SK-N-SH (cell line): ENCODE data around the gene TGM6. TPM values are rescaled to one million over a fixed set of nuclear protein-coding genes. Genes with fewer than 3 reads are reported as not detected.

Experiments
- CTCF ChIA-PET: fragments of 300-600, 350-600 bp; formaldehyde crosslinking; extraction: SDS; loops from one replicate; lab custom pipeline; 2021; lab: Yijun Ruan, JAX
- POLR2A ChIA-PET: fragments of 350-600 bp; sonication (Branson Sonifier 250); formaldehyde crosslinking; extraction: SDS; loops from one replicate; lab custom pipeline; 2020; ENCODE audit warnings: antibody characterized with exemption, inconsistent platforms; lab: Yijun Ruan, JAX
- DNase-seq: peaks from one replicate; pipeline ENCODE4 v3.0.0; 2012
- H2AFZ ChIP-seq: fragments of 200-600 bp; sonication (generic); 2 replicates; pipeline ENCODE4 v1.8.1; 2016; ENCODE audit warnings: antibody characterized with exemption, mild to moderate bottlenecking, low read depth
- H3F3A ChIP-seq: fragments of 200-600 bp; sonication (generic); replicated peaks from 2 replicates; pipeline ENCODE3; 2016; ENCODE audit warnings: antibody characterized with exemption, mild to moderate bottlenecking; ENCODE audit not compliant: insufficient read depth
- H3K27ac ChIP-seq, 2 experiments: fragments of 200-500 bp in 1 of 2; fragments of 200-600 bp in 1 of 2; sonication (Bioruptor generic) in 1 of 2; sonication (generic), shearing (Covaris generic) in 1 of 2; 2 replicates each; pipeline versions ENCODE4 v1.5.1 to v1.6.1; 2014 to 2016; ENCODE audit warnings: low read depth in 2 of 2, inconsistent platforms in 1 of 2, low read length in 1 of 2, mild to moderate bottlenecking in 1 of 2, mixed read lengths in 1 of 2
- H3K27me3 ChIP-seq: fragments of 200-600 bp; sonication (generic), shearing (Covaris generic); 2 replicates; pipeline ENCODE4 v1.6.1; 2016; ENCODE audit warnings: mixed run types; ENCODE audit not compliant: insufficient read depth
- H3K36me3 ChIP-seq, 2 experiments: fragments of 200-500 bp in 1 of 2; fragments of 200-600 bp in 1 of 2; sonication (Bioruptor generic) in 1 of 2; sonication (generic) in 1 of 2; replicated peaks in 1 of 2; 2 replicates each; pipeline versions ENCODE3 to v1.5.1; 2014 to 2016; ENCODE audit warnings: low read length in 1 of 2, mild to moderate bottlenecking in 1 of 2; ENCODE audit not compliant: insufficient read depth in 2 of 2, control insufficient read depth in 1 of 2
- H3K4me1 ChIP-seq, 2 experiments: fragments of 200-500 bp in 1 of 2; fragments of 200-600 bp in 1 of 2; sonication (Bioruptor generic) in 1 of 2; sonication (generic), shearing (Covaris generic) in 1 of 2; 2 replicates each; pipeline versions ENCODE4 v1.5.1 to v1.6.1; 2014 to 2016; ENCODE audit warnings: low read depth in 1 of 2, low read length in 1 of 2, mixed run types in 1 of 2; ENCODE audit not compliant: insufficient read depth in 2 of 2, control insufficient read depth in 1 of 2
- H3K4me2 ChIP-seq: fragments of 200-600 bp; sonication (generic), shearing (Covaris generic); 2 replicates; pipeline ENCODE4 v1.6.1; 2017; ENCODE audit warnings: mixed run types
- H3K4me3 ChIP-seq, 2 experiments: fragments of 200-500 bp in 1 of 2; fragments of 200-600 bp in 1 of 2; sonication (Bioruptor generic) in 1 of 2; sonication (generic), shearing (Covaris generic) in 1 of 2; 2 replicates each; pipeline versions ENCODE4 v1.5.1 to v1.8.1; 2014 to 2016; ENCODE audit warnings: low read depth in 2 of 2, inconsistent platforms in 1 of 2, low read length in 1 of 2, mild to moderate bottlenecking in 1 of 2, mixed read lengths in 1 of 2, moderate library complexity in 1 of 2
- H3K79me2 ChIP-seq: fragments of 200-600 bp; sonication (generic); 2 replicates; pipeline ENCODE4 v1.8.1; 2017; ENCODE audit warnings: mild to moderate bottlenecking; ENCODE audit not compliant: insufficient read depth
- H3K9ac ChIP-seq: fragments of 200-600 bp; sonication (generic); 2 replicates; pipeline ENCODE4 v1.6.1; 2017; ENCODE audit warnings: mixed run types
- H3K9me2 ChIP-seq: fragments of 200-600 bp; sonication (generic); 2 replicates; pipeline ENCODE4 v1.6.1; 2017; ENCODE audit warnings: mixed run types
- H3K9me3 ChIP-seq: fragments of 200-600 bp; sonication (generic); 2 replicates; pipeline ENCODE4 v1.6.1; 2017; ENCODE audit warnings: mixed run types, mild to moderate bottlenecking, moderate library complexity
- H4K20me1 ChIP-seq: fragments of 200-600 bp; sonication (generic); 2 replicates; pipeline ENCODE4 v1.6.1; 2017; ENCODE audit warnings: mild to moderate bottlenecking, mixed run types; ENCODE audit not compliant: insufficient read depth
- CHD2 ChIP-seq: fragments of 150-350 bp; IDR thresholded peaks from 2 replicates; pipeline ENCODE4 v1.6.1; 2018; ENCODE audit warnings: low read length; ENCODE audit not compliant: partially characterized antibody
- GABPA ChIP-seq: IDR thresholded peaks from 2 replicates; pipeline ENCODE4 v1.4.0; 2012; ENCODE audit warnings: low read depth, mild to moderate bottlenecking
- MXI1 ChIP-seq: IDR thresholded peaks from 2 replicates; pipeline ENCODE4 v1.6.1; 2012; ENCODE audit warnings: mild to moderate bottlenecking, low read depth, low read length, improper control_type of control experiment
- NFIC ChIP-seq: IDR thresholded peaks from 2 replicates; pipeline ENCODE4 v1.4.0; 2012; ENCODE audit warnings: borderline replicate concordance
- POLR2AphosphoS5 ChIP-seq: IDR thresholded peaks from 2 replicates; pipeline ENCODE4 v1.6.1; 2012; ENCODE audit warnings: low read depth, low read length
- RCOR1 ChIP-seq: fragments of 150-350 bp; IDR thresholded peaks from 2 replicates; pipeline ENCODE4 v1.6.1; 2017; ENCODE audit warnings: antibody characterized with exemption, low read length
- SIN3A ChIP-seq: IDR thresholded peaks from 2 replicates; pipeline ENCODE4 v1.6.1; 2012; ENCODE audit warnings: low read depth, mild to moderate bottlenecking, low read length, moderate library complexity, borderline replicate concordance
- SMC3 ChIP-seq: IDR thresholded peaks from 2 replicates; pipeline ENCODE4 v1.6.1; 2012; ENCODE audit warnings: low read depth, low read length, improper control_type of control experiment
- TCF12 ChIP-seq: IDR thresholded peaks from 2 replicates; pipeline ENCODE4 v1.4.0; 2012
- WGBS: methylation state at CpG from one replicate; pipeline ENCODE4 v1.1.6; 2017; ENCODE audit warnings: low lambda C conversion rate; 5-methylcytosine and 5-hydroxymethylcytosine counted together
- polyA plus RNA-seq, 3 experiments: library from polyadenylated mRNA; depleted of rRNA; stranded (reverse); fragments of >200 nt; gene quantifications; 2 replicates each; pipeline ENCODE4 v1.2.3, GENCODE V29; 2012
- TF ChIP-seq, protein P1 (sequence below): fragments of 200-600 bp; sonication (generic); IDR thresholded peaks from 2 replicates; pipeline ENCODE4 v1.6.1; 2017; ENCODE audit warnings: antibody characterized with exemption, mild to moderate bottlenecking, moderate library complexity
- TF ChIP-seq, protein P2 (sequence below): IDR thresholded peaks from 2 replicates; pipeline ENCODE4; 2012
- TF ChIP-seq, protein P3 (sequence below): fragments of 150-350 bp; IDR thresholded peaks from 2 replicates; pipeline ENCODE4 v1.6.1; 2016; ENCODE audit warnings: mild to moderate bottlenecking, low read depth, low read length
- TF ChIP-seq, protein P4 (sequence below): IDR thresholded peaks from 2 replicates; pipeline ENCODE4 v1.4.0; 2012; ENCODE audit warnings: low read depth, borderline replicate concordance
- TF ChIP-seq, protein P5 (sequence below): IDR thresholded peaks from 2 replicates; pipeline ENCODE4 v1.4.0; 2012; ENCODE audit warnings: low read depth

Gene TGM6
- polyA plus RNA-seq, 1 of the 3 experiments (the other 2 are of a cell fraction): not detected

DNA sequence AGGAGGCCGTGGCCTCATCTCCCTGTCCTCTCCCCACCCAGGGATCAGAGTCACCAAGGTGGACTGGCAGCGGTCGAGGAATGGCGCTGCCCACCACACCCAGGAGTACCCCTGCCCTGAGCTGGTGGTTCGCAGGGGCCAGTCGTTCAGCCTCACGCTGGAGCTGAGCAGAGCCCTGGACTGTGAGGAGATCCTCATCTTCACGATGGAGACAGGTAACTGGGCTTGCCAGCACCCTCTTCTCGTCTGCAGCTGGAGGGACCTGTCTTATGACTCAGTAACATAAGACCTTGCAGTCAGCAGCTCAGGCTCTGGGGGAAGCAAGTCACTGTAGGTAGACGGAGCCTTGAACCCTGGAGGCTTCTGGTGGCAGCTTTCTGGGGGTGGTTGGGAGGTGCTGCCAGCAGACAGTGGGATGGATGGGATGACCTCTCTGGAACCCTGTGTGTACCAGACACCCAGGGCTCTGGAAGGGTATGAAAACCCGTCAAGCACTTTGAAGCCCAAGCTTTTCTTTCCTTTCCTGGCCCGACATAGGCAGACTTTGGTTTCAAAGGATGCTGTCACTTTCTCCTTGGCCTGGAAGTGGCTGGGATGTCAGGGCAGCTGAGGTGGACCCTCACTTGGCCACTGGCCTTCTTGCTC is 13.8 kb downstream of the TGM6 start:
- Histone ChIP-seq H3K79me2 (no peaks in the 10 kb centered on the region), H3K36me3 (no peaks in the 10 kb centered on the region), H3K4me3 (no peak overlapping the region), H3K4me2 (no peak overlapping the region), H3K9me2 (no peaks in the 10 kb centered on the region), H3K27ac (no peak overlapping the region), H3K27me3 (no peaks in the 10 kb centered on the region), H3K4me1 (no peaks in the 10 kb centered on the region), H3K9ac (no peak overlapping the region), H3F3A (no peaks in the 10 kb centered on the region), H3K9me3 (no peaks in the 10 kb centered on the region), H2AFZ (no peak overlapping the region), H4K20me1 (no peaks in the 10 kb centered on the region)
- POLR2A ChIA-PET: no interaction called here
- CTCF ChIA-PET: interaction anchor here (0.9 to 1.3 kb wide), 4 partner anchors 12 to 359 kb away, joined by 3 read pairs; no protein-coding TSS in a partner anchor
- DNase-seq: no peak
- TF ChIP-seq, protein P1, sequence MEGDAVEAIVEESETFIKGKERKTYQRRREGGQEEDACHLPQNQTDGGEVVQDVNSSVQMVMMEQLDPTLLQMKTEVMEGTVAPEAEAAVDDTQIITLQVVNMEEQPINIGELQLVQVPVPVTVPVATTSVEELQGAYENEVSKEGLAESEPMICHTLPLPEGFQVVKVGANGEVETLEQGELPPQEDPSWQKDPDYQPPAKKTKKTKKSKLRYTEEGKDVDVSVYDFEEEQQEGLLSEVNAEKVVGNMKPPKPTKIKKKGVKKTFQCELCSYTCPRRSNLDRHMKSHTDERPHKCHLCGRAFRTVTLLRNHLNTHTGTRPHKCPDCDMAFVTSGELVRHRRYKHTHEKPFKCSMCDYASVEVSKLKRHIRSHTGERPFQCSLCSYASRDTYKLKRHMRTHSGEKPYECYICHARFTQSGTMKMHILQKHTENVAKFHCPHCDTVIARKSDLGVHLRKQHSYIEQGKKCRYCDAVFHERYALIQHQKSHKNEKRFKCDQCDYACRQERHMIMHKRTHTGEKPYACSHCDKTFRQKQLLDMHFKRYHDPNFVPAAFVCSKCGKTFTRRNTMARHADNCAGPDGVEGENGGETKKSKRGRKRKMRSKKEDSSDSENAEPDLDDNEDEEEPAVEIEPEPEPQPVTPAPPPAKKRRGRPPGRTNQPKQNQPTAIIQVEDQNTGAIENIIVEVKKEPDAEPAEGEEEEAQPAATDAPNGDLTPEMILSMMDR: no peak
- no peak for TF ChIP-seq TCF12
- TF ChIP-seq GABPA: no peak
- TF ChIP-seq, protein P2, sequence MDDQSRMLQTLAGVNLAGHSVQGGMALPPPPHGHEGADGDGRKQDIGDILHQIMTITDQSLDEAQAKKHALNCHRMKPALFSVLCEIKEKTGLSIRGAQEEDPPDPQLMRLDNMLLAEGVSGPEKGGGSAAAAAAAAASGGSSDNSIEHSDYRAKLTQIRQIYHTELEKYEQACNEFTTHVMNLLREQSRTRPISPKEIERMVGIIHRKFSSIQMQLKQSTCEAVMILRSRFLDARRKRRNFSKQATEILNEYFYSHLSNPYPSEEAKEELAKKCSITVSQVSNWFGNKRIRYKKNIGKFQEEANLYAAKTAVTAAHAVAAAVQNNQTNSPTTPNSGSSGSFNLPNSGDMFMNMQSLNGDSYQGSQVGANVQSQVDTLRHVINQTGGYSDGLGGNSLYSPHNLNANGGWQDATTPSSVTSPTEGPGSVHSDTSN: no peak
- TF ChIP-seq MXI1: no peak
- no peak for TF ChIP-seq SIN3A
- TF ChIP-seq CHD2: no peak
- TF ChIP-seq, protein P3, sequence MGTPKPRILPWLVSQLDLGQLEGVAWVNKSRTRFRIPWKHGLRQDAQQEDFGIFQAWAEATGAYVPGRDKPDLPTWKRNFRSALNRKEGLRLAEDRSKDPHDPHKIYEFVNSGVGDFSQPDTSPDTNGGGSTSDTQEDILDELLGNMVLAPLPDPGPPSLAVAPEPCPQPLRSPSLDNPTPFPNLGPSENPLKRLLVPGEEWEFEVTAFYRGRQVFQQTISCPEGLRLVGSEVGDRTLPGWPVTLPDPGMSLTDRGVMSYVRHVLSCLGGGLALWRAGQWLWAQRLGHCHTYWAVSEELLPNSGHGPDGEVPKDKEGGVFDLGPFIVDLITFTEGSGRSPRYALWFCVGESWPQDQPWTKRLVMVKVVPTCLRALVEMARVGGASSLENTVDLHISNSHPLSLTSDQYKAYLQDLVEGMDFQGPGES: no peak
- no peak for TF ChIP-seq SMC3
- TF ChIP-seq POLR2AphosphoS5: no peak
- TF ChIP-seq RCOR1: no peak
- TF ChIP-seq, protein P4, sequence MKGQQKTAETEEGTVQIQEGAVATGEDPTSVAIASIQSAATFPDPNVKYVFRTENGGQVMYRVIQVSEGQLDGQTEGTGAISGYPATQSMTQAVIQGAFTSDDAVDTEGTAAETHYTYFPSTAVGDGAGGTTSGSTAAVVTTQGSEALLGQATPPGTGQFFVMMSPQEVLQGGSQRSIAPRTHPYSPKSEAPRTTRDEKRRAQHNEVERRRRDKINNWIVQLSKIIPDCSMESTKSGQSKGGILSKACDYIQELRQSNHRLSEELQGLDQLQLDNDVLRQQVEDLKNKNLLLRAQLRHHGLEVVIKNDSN: no peak
- TF ChIP-seq, protein P5, sequence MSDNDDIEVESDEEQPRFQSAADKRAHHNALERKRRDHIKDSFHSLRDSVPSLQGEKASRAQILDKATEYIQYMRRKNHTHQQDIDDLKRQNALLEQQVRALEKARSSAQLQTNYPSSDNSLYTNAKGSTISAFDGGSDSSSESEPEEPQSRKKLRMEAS: no peak
- TF ChIP-seq NFIC: no peak
- 58% methylated on average over 3 of the region's 12 CpGs for WGBS
